HEK293 (cell line): Measurements from ENCODE around the gene GM2A.
A peak's percentile ranks its signal among the peaks of the same experiment; 100 is the strongest.

ENCODE experiments used
- CTCF ChIA-PET: fragments of 350-600 bp; formaldehyde crosslinking; extraction: SDS; loops from one replicate; lab custom pipeline; 2021; ENCODE audit warnings: antibody characterized with exemption; lab: Yijun Ruan, JAX
- POLR2A ChIA-PET: fragments of 300-600 bp; formaldehyde crosslinking; extraction: SDS; loops from one replicate; lab custom pipeline; 2020; ENCODE audit warnings: antibody characterized with exemption, inconsistent platforms; lab: Yijun Ruan, JAX
- H3K27ac ChIP-seq: fragments of 200-500 bp; sonication (Bioruptor generic); 2 replicates; pipeline ENCODE4 v1.5.1; 2014; ENCODE audit warnings: low read depth, low read length, control low read depth, inconsistent platforms; ENCODE audit errors: extremely low read depth
- H3K36me3 ChIP-seq, 2 experiments: fragments of 200-500 bp in 1 of 2; sonication (Bioruptor generic) in 1 of 2; 1 replicate in 1 of 2; 2 replicates in 1 of 2; pipeline ENCODE4 v1.5.1; 2014 to 2017; ENCODE audit warnings: inconsistent platforms in 2 of 2, low read length in 2 of 2; ENCODE audit not compliant: control insufficient read depth in 2 of 2, insufficient read depth in 1 of 2
- H3K4me1 ChIP-seq: fragments of 200-500 bp; sonication (Bioruptor generic); 2 replicates; pipeline ENCODE4 v1.5.1; 2014; ENCODE audit warnings: mild to moderate bottlenecking, low read length, inconsistent platforms; ENCODE audit not compliant: control insufficient read depth, insufficient read depth
- H3K4me3 ChIP-seq: 2 replicates; pipeline ENCODE4 v1.5.1; 2011; ENCODE audit warnings: low read depth, mild to moderate bottlenecking, control low read depth, low read length, moderate library complexity
- H3K9me3 ChIP-seq: fragments of 200-500 bp; sonication (Bioruptor generic); 2 replicates; pipeline ENCODE4 v1.5.1; 2014; ENCODE audit warnings: low read depth, low read length, inconsistent platforms; ENCODE audit not compliant: control insufficient read depth, insufficient read depth
- ELK4 ChIP-seq: IDR thresholded peaks from 2 replicates; pipeline ENCODE4 v1.6.1; 2011; ENCODE audit warnings: mild to moderate bottlenecking, low read depth, low read length, borderline replicate concordance
- FEZF1 ChIP-seq: fragments of 450-650 bp; formaldehyde crosslinking; IDR thresholded peaks from 2 replicates; pipeline ENCODE4 v1.5.1; 2016; ENCODE audit warnings: missing biosample characterization, missing genetic modification characterization
- OVOL3 ChIP-seq: fragments of 450-650 bp; formaldehyde crosslinking; IDR thresholded peaks from 2 replicates; pipeline ENCODE4 v1.5.1; 2016; ENCODE audit warnings: missing biosample characterization, missing genetic modification characterization
- PRDM10 ChIP-seq: fragments of 450-650 bp; formaldehyde crosslinking; IDR thresholded peaks from 2 replicates; pipeline ENCODE4 v1.5.1; 2016; ENCODE audit warnings: missing biosample characterization, missing genetic modification characterization
- ZBTB7A ChIP-seq: fragments of 450-650 bp; formaldehyde crosslinking; IDR thresholded peaks from 2 replicates; pipeline ENCODE4 v1.5.1; 2016; ENCODE audit warnings: low read depth, missing biosample characterization, missing genetic modification characterization
- ZEB2 ChIP-seq: fragments of 450-650 bp; formaldehyde crosslinking; IDR thresholded peaks from 2 replicates; pipeline ENCODE4 v1.5.1; 2016; ENCODE audit warnings: missing biosample characterization, missing genetic modification characterization
- ZNF18 ChIP-seq: fragments of 450-650 bp; formaldehyde crosslinking; IDR thresholded peaks from 2 replicates; pipeline ENCODE4 v1.5.1; 2016; ENCODE audit warnings: missing biosample characterization, missing genetic modification characterization
- ZNF248 ChIP-seq: fragments of 450-650 bp; formaldehyde crosslinking; IDR thresholded peaks from 2 replicates; pipeline ENCODE4 v1.5.1; 2017; ENCODE audit warnings: missing biosample characterization, missing genetic modification characterization
- ZNF394 ChIP-seq: fragments of 450-650 bp; formaldehyde crosslinking; IDR thresholded peaks from 2 replicates; pipeline ENCODE4 v1.5.1; 2016; ENCODE audit warnings: missing biosample characterization, missing genetic modification characterization, mild to moderate bottlenecking, moderate library complexity, borderline replicate concordance
- ZNF510 ChIP-seq: fragments of 450-650 bp; formaldehyde crosslinking; IDR thresholded peaks from 2 replicates; pipeline ENCODE4 v1.5.1; 2018; ENCODE audit warnings: mild to moderate bottlenecking, missing genetic modification characterization, missing biosample characterization; ENCODE audit not compliant: insufficient replicate concordance
- ZNF621 ChIP-seq: fragments of 450-650 bp; formaldehyde crosslinking; IDR thresholded peaks from 2 replicates; pipeline ENCODE4 v1.5.1; 2017; ENCODE audit warnings: missing biosample characterization, missing genetic modification characterization
- ZNF654 ChIP-seq: fragments of 450-650 bp; formaldehyde crosslinking; IDR thresholded peaks from 2 replicates; pipeline ENCODE4 v1.5.1; 2016; ENCODE audit warnings: low read depth, missing biosample characterization, missing genetic modification characterization
- ZSCAN23 ChIP-seq: fragments of 450-650 bp; formaldehyde crosslinking; IDR thresholded peaks from 2 replicates; pipeline ENCODE4 v1.5.1; 2016; ENCODE audit warnings: missing biosample characterization, missing genetic modification characterization

Gene GM2A

GRCh38 chr5:151281001-151281639 lies 28.1 kb downstream of the GM2A start (continued):
- TF ChIP-seq PRDM10 (tag by site-specific recombination) (no peak), ZBTB7A (tag by site-specific recombination) (no peak), ZSCAN23 (tag by site-specific recombination) (no peak), FEZF1 (tag by site-specific recombination) (no peak), ZNF621 (tag by site-specific recombination) (no peak), ZNF510 (tag by site-specific recombination) (no peak)

- TF ChIP-seq ELK4 (no peak), ZNF18 (tag by site-specific recombination) (peak; percentile 70; the same call in 1 of the 2 replicates), ZEB2 (tag by site-specific recombination) (no peak), ZNF248 (tag by site-specific recombination) (no peak)
- ChIA-PET POLR2A (no interaction called here), CTCF (interaction anchor here (0.7 to 1.1 kb wide), 3 partner anchors 14 to 278 kb away, joined by 3 to 4 read pairs (median 4); no protein-coding TSS in a partner anchor)
- H3K4me3 ChIP-seq = no peak overlapping the region
- H3K9me3 ChIP-seq = no peaks in the 10 kb centered on the region
- no peak overlapping the region for H3K27ac ChIP-seq
- H3K4me1 ChIP-seq = 0 out of 2 replicates have a peak, but pooled peaks cover 2% of the 10 kb centered on the region
- H3K36me3 ChIP-seq = no peaks in the 10 kb centered on the region
These were observed 30.3 kb downstream of the GM2A start for GRCh38 chr5:151283120-151283825.

GRCh38 chr5:151284392-151284967 lies 31.5 kb downstream of the GM2A start:
- Histone ChIP-seq H3K36me3 (no peaks in the 10 kb centered on the region), H3K27ac (no peak overlapping the region), H3K4me3 (no peak overlapping the region), H3K9me3 (no peaks in the 10 kb centered on the region), H3K4me1 (0 out of 2 replicates have a peak, but pooled peaks cover 2% of the 10 kb centered on the region)
- TF ChIP-seq ZNF654 (peak; percentile 8; the same call in 1 of the 2 replicates), OVOL3 (no peak), ZNF394 (tag by site-specific recombination) (no peak)
- CTCF ChIA-PET = interaction anchor here (0.7 to 0.9 kb wide), 5 partner anchors 12 to 438 kb away, joined by 3 to 5 read pairs (median 3); partner anchors contain the start of gene IRGM
- POLR2A ChIA-PET = no interaction called here
